RWPE1 (cell line): ENCODE data around the gene CHCHD6.

Experiments
- CTCF ChIA-PET: fragments of 350-600 bp; sonication (Branson Sonifier 250); formaldehyde crosslinking; extraction: SDS; loops from one replicate; lab custom pipeline; 2021; lab: Yijun Ruan, JAX
- POLR2A ChIA-PET: fragments of 400-600 bp; formaldehyde crosslinking; extraction: SDS; loops from one replicate; lab custom pipeline; 2020; ENCODE audit warnings: antibody characterized with exemption; ENCODE audit not compliant: low non-redundant PET; lab: Yijun Ruan, JAX
- DNase-seq: peaks from one replicate; pipeline ENCODE4 v3.0.0; 2012; ENCODE audit warnings: low spot score
- H3K27ac ChIP-seq: fragments of 450-650 bp; 2 replicates; pipeline ENCODE4 v1.5.1; 2017
- TF ChIP-seq, protein P1 (sequence below): fragments of 450-650 bp; conservative IDR thresholded peaks from 2 replicates; pipeline ENCODE4 v1.5.1; 2017; ENCODE audit warnings: low read depth, mild to moderate bottlenecking

The CHCHD6 gene, protein sequence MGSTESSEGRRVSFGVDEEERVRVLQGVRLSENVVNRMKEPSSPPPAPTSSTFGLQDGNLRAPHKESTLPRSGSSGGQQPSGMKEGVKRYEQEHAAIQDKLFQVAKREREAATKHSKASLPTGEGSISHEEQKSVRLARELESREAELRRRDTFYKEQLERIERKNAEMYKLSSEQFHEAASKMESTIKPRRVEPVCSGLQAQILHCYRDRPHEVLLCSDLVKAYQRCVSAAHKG

DNA sequence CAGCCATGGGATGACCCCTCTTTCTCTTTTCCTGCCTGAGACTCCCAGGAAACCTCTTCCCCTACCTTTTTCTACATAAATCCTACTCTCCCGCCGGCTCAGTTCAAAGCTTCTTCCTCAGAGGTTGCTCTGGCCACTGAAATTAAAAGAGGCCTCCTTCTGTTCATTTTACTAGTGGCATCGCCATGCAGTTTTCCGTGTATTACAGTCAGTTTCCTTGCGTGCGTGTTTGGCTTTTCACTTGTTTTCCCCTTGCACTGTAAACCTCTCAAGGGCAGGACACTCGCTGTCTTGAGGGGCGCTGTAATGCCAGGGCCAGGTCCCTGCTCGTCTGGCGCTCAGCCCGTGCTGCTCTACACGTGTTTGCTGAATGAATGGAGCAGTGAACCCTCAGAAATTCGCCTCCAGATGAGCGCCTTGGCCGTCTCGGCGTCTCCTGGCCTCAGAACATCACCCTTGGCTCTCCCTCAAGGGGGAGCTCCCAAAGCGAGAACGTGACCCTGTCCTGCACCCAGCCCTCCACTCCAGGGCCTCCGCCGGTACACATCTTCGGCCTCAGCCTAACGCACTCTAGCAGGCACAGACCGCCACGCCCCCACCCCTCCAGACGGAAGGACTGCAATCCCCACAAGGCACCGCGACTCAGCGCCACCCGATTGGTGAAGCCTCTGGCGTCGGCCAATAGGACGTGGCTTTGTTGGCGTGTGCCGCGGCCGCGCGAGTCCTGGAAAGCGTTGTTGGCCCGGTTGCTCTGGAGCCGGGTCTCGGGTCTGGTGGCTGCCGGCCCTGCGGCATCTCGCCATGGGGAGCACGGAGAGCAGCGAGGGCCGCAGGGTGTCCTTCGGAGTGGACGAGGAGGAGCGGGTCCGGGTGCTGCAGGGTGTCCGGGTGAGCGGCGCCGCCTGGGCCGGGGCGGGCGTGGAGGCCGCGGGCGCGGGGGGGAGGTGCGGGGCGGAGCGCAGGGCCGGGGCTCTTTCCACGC, at the start of gene CHCHD6:
CHCHD6 (plus strand) TSS at position 729 of the 982 bp plus-strand sequence; CDS start at position 802, 73 bp downstream.
- ChIA-PET CTCF (interaction anchor here (0.6 kb wide), 1 partner anchor 291 kb away, joined by 4 read pairs; no protein-coding TSS in a partner anchor), POLR2A (no interaction called here)
- no peak within 1 kb of the TSS; the same call in 1 of the 2 replicates for H3K27ac ChIP-seq
- TF ChIP-seq, protein P1, sequence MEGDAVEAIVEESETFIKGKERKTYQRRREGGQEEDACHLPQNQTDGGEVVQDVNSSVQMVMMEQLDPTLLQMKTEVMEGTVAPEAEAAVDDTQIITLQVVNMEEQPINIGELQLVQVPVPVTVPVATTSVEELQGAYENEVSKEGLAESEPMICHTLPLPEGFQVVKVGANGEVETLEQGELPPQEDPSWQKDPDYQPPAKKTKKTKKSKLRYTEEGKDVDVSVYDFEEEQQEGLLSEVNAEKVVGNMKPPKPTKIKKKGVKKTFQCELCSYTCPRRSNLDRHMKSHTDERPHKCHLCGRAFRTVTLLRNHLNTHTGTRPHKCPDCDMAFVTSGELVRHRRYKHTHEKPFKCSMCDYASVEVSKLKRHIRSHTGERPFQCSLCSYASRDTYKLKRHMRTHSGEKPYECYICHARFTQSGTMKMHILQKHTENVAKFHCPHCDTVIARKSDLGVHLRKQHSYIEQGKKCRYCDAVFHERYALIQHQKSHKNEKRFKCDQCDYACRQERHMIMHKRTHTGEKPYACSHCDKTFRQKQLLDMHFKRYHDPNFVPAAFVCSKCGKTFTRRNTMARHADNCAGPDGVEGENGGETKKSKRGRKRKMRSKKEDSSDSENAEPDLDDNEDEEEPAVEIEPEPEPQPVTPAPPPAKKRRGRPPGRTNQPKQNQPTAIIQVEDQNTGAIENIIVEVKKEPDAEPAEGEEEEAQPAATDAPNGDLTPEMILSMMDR, result no peak
- peak; percentile 100 for DNase-seq

DNA sequence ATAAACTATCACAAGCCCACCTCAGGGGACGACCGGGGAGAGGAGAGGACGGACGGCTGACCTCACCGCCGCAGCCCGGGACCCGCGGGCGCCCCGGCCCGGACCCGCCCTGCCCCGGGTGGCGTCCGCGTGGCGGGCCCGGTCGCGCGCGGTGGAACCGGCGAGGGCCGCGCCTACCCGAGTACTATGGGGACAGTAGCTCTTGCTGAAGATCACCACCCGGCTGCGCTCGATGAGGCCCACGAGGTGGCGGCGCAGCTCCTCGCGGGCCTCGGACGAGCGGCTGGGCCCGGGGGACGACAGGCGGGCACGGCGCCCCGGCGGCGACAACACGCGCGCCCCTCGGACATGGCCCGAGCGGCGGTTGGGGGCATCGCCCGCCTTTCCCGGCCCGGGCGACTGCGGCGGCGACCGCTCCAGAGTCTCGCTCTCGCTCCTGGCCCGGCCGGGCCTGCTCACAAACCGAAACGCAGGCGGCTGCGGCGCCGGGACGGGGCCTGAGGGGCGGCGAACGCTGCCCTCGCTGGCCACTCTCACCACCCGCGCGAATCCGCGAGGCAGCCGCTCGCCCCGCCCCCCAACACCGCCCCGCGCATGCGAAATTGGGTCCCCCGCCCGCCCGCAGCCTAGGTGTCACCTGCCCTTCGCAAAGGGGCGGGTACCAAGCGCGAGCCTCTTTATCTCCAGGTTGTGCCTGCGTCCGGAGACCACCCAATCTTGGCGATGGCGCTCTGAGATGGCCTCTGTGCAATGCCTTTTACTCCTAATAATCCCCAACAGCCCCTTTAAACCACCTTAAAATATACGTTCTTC, 49.3 kb upstream of the CHCHD6 start, which contains the start of gene TXNRD3:
TXNRD3 (minus strand) TSS at position 554 of the 813 bp plus-strand sequence.
- ChIA-PET CTCF (interaction anchor here (0.6 kb wide), 1 partner anchor 889 kb away, joined by 4 read pairs; no protein-coding TSS in a partner anchor), POLR2A (interaction anchor here (0.6 kb wide), 1 partner anchor 8 kb away, joined by 3 read pairs; no protein-coding TSS in a partner anchor)
- peak; percentile 74 for DNase-seq
- H3K27ac ChIP-seq, result peak within 1 kb of the TSS; percentile 70
- TF ChIP-seq, protein P1, result peak; percentile 21; the same call in 1 of the 2 replicates

DNA sequence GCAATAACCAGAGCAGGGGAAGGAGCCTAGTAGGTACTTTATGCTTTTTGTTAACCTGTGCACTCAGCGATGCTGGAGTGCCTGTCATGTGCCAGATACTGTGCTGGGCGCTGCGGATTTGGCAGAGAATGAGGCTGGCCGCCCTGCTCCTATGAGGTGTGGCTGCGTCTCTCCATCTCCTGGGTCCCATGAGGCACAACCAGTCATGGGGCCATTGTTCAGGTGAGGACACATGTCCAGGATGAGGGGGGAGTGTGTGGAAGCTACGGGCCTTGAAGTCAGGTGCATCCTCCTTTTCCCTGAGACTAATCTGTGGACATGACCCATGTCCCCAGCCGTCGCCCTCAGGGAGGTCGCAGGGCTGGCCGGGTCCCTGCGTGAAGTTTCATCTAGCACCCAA, 48.2 kb upstream of the CHCHD6 start:
- ChIA-PET CTCF (no interaction called here), POLR2A (no interaction called here)
- H3K27ac ChIP-seq, result no peak overlapping the region
- TF ChIP-seq, protein P1, result no peak
- DNase-seq, result no peak

DNA sequence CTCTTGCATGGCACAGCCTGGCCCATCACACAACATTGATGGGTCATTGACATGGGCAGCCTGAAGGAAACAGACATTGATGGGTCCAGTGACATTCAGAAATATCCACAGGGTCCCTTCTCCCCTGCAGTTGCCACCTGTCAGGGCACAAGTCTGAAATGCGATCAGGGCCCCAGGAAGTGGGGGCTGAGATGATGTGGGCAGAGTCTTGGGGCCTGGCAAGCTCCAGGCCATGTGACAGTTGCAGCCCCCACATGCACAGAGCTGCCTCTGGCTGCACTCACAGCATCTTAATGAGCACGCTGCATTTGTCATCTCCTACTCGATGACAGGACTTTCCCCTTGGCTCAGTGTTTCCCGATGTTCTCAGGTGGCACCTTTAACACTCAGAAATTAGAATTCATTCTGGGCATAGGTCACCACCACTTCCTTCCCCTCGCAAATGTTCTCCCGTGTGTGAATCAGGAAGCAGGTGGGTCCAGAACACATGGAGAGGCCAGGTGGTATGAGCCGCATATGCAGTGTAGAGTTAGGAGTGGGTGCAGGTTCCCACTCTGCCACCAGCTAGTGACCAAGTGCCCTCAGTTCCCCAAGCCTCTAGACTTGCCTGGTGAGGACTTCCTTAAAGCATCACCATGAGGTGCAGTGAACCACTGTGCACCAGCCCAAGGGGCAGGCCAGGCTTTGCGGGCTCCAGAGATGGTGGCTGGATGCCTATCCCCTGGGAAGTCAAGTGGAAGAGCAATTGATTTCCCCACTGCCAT, 47.5 kb upstream of the CHCHD6 start:
- TF ChIP-seq, protein P1, result no peak
- ChIA-PET CTCF (interaction anchor here (0.6 kb wide), 1 partner anchor 721 kb away, joined by 6 read pairs; no protein-coding TSS in a partner anchor), POLR2A (no interaction called here)
- no peak overlapping the region for H3K27ac ChIP-seq
- no peak for DNase-seq

DNA sequence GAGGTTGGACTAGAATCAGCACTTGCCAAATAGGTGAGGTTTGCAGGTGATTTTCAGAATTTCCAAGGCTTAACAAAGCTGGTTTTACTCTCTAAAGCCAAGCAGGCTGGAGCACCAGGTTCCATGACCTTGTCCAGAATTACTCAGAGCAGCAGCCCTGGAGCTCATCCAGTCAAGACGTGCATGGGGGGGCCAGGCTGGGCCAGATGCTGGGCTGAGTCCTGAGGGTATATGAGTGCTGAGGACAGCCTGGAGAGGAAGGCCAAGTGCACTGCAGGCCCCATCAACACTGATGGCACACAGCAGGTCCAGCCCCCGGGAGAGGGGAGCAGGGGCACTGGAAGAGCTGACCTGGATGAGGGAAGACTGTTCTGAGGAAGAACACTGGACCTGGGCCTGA, 46.1 kb upstream of the CHCHD6 start:
- no peak overlapping the region for H3K27ac ChIP-seq
- no peak for DNase-seq
- POLR2A ChIA-PET, result no interaction called here
- TF ChIP-seq, protein P1, result no peak
- CTCF ChIA-PET, result interaction anchor here (0.6 to 1.2 kb wide), 2 partner anchors 9 to 351 kb away, joined by 3 to 4 read pairs; no protein-coding TSS in a partner anchor
